GM12878 (cell line): Measurements from ENCODE around the gene IFT52. TPM values are rescaled to one million over a fixed set of nuclear protein-coding genes. Genes with fewer than 3 reads are reported as not detected.

Experiments
- BMI1 ChIP-seq: fragments of 450-650 bp; IDR thresholded peaks from 2 replicates; pipeline ENCODE4 v1.6.1; 2016; ENCODE audit warnings: mild to moderate bottlenecking, moderate library complexity, borderline replicate concordance
- EGR1 ChIP-seq, 2 experiments: IDR thresholded peaks; 1 replicate in 1 of 2; 2 replicates in 1 of 2; pipeline ENCODE4 v1.6.1; 2011 to 2012; ENCODE audit warnings: low read depth in 2 of 2, low read length in 2 of 2, borderline replicate concordance in 1 of 2, mild to moderate bottlenecking in 1 of 2, moderate library complexity in 1 of 2
- HDGF ChIP-seq: fragments of 450-650 bp; IDR thresholded peaks from 2 replicates; pipeline ENCODE4 v1.6.1; 2016; ENCODE audit warnings: antibody characterized with exemption
- IKZF2 ChIP-seq, 2 experiments: fragments of 450-650 bp; IDR thresholded peaks; 2 replicates each; pipeline ENCODE4 v1.6.1; 2017; ENCODE audit warnings: mild to moderate bottlenecking in 2 of 2, moderate library complexity in 2 of 2
- MXI1 ChIP-seq: fragments of 150-350 bp; IDR thresholded peaks from 2 replicates; pipeline ENCODE4 v1.6.1; 2011; ENCODE audit warnings: low read depth, mild to moderate bottlenecking, inconsistent platforms, low read length, improper control_type of control experiment
- NR2F1 ChIP-seq: fragments of 450-650 bp; conservative IDR thresholded peaks from 2 replicates; pipeline ENCODE4 v1.6.1; 2017; ENCODE audit warnings: mild to moderate bottlenecking
- NRF1 ChIP-seq: conservative IDR thresholded peaks from 2 replicates; pipeline ENCODE4 v1.6.1; 2011; ENCODE audit warnings: mild to moderate bottlenecking, low read depth, low read length, improper control_type of control experiment
- PAX5 ChIP-seq: IDR thresholded peaks from 2 replicates; pipeline ENCODE4 v1.6.1; 2011; ENCODE audit warnings: low read depth, low read length, borderline replicate concordance
- POLR2A ChIP-seq: IDR thresholded peaks from 2 replicates; pipeline ENCODE4 v1.6.1; 2011; ENCODE audit warnings: low read depth, mild to moderate bottlenecking, low read length
- PRDM15 ChIP-seq: fragments of 450-650 bp; formaldehyde crosslinking; IDR thresholded peaks from 2 replicates; pipeline ENCODE4 v1.4.0; 2020; ENCODE audit warnings: mild to moderate bottlenecking, moderate library complexity
- RELB ChIP-seq: fragments of 450-650 bp; IDR thresholded peaks from 2 replicates; pipeline ENCODE4 v1.6.1; 2017; ENCODE audit warnings: low read depth, mild to moderate bottlenecking, moderate library complexity
- SIX5 ChIP-seq: IDR thresholded peaks from 2 replicates; pipeline ENCODE4 v1.6.1; 2011; ENCODE audit warnings: mild to moderate bottlenecking, low read depth, low read length, moderate library complexity; ENCODE audit not compliant: severe bottlenecking
- SKIL ChIP-seq: fragments of 450-650 bp; IDR thresholded peaks from 2 replicates; pipeline ENCODE4 v1.6.1; 2017; ENCODE audit warnings: mild to moderate bottlenecking, low read depth, inconsistent platforms; ENCODE audit not compliant: poor library complexity, severe bottlenecking
- SP1 ChIP-seq: IDR thresholded peaks from one replicate; pipeline ENCODE4 v1.6.1; 2011; ENCODE audit warnings: low read depth, low read length
- SREBF1 ChIP-seq: IDR thresholded peaks from 2 replicates; pipeline ENCODE4 v1.6.1; 2012; ENCODE audit warnings: mild to moderate bottlenecking, low read length
- STAT1 ChIP-seq: fragments of 450-650 bp; conservative IDR thresholded peaks from 2 replicates; pipeline ENCODE4 v1.6.1; 2014; ENCODE audit warnings: antibody characterized with exemption, mild to moderate bottlenecking
- TARDBP ChIP-seq: IDR thresholded peaks from 2 replicates; pipeline ENCODE4 v1.6.1; 2016; ENCODE audit warnings: borderline replicate concordance
- polyA plus RNA-seq, 11 experiments: library from polyadenylated mRNA; depleted of rRNA in 4 of 11; unstranded in 6 of 11; stranded (reverse) in 5 of 11; fragments of >200 nt; fragmentation: Nextera tagmentation in 4 of 11; fragmentation: Illumina TruSeq in 1 of 11; extraction: Ambion mirVana in 4 of 11; extraction: Trizol in 1 of 11; gene quantifications; 1 replicate in 1 of 11; 2 replicates in 10 of 11; pipeline versions ENCODE4 v1.2.1 to v1.2.3, GENCODE V29; 2011 to 2016; ENCODE audit warnings: inconsistent platforms in 2 of 11, missing spikeins in 2 of 11, low read depth in 1 of 11
- total RNA-seq, 4 experiments: library from RNA; depleted of rRNA in 3 of 4; stranded (reverse); fragments of >200 nt in 3 of 4; fragmentation: Illumina TruSeq in 1 of 4; extraction: Trizol in 1 of 4; gene quantifications; 2 replicates each; pipeline versions ENCODE4 v1.2.1 to v1.2.3, GENCODE V29; 2013 to 2021

IFT52 gene
- total and polyA plus RNA-seq, 10 of the 15 experiments (the other 5 are each of a cell fraction or from before 2014, with no cell fraction given), result 18.1 to 30.5 (median 26.0) TPM

GRCh38 chr20:43590392-43591303 is at the start of gene IFT52 (continued):
- TF ChIP-seq PRDM15 (CRISPR knock-in tag), result no peak
- no peak for TF ChIP-seq TARDBP
- peak; percentile 37 for TF ChIP-seq SP1
- TF ChIP-seq BMI1, result no peak; the same call in 1 of the 2 replicates
- TF ChIP-seq NR2F1, result 0 out of 2 replicates have a peak, but pooled peaks have one; percentile 18
- TF ChIP-seq EGR1 (IDR thresholded peaks at IDR 0.05; ENCODE audit: borderline replicate concordance in 1 of 2, low read depth in 2 of 2, low read length in 2 of 2), result peak; percentile 45 to 93; a peak in 2 of 3 replicates
- peak; percentile 26; the same call in 1 of the 2 replicates for TF ChIP-seq NRF1
- peak; percentile 75 for TF ChIP-seq MXI1
- peak; percentile 98 for TF ChIP-seq SKIL
- peak; percentile 62; the same call in 1 of the 2 replicates for TF ChIP-seq STAT1
- peak; percentile 59; the same call in 1 of the 2 replicates for TF ChIP-seq PAX5
- TF ChIP-seq IKZF2 (IDR thresholded peaks at IDR 0.05), result peak in 1 of 2 experiments; percentile 52; a peak in 2 of 4 replicates
- TF ChIP-seq POLR2A, result peak; percentile 67
- TF ChIP-seq SIX5, result peak; percentile 58
- TF ChIP-seq HDGF, result peak; percentile 81
- TF ChIP-seq SREBF1, result peak; percentile 99
- peak; percentile 99 for TF ChIP-seq RELB
